ENCODE results near the gene SORBS2.

The SORBS2 gene

GRCh38 chr4:185542626-185543315, 269.2 kb downstream of the SORBS2 start:
- DNase-seq, result no peak

GRCh38 chr4:185541251-185541727, 270.7 kb downstream of the SORBS2 start:
- peak; percentile 20 for DNase-seq

GRCh38 chr4:185540487-185541120, 271.4 kb downstream of the SORBS2 start:
- DNase-seq, result no peak

- no peak for DNase-seq
Observed at GRCh38 chr4:185540040-185540439, 272.0 kb downstream of the SORBS2 start.

GRCh38 chr4:185538806-185539205, 273.2 kb downstream of the SORBS2 start:
- DNase-seq, result no peak

- peak; percentile 1 for DNase-seq
Observed at GRCh38 chr4:185536411-185536709, 275.6 kb downstream of the SORBS2 start.

- peak; percentile 60 for DNase-seq
Observed at GRCh38 chr4:185535612-185536410, 276.2 kb downstream of the SORBS2 start.

Measured in NCI-H526 treated with DMSO at 0.1 percent for 48 hours (cell line).